Measurements from ENCODE around the gene ACVR1B. TPM values are rescaled to one million over a fixed set of nuclear protein-coding genes. Genes with fewer than 3 reads are reported as not detected.

ACVR1B gene
- total and polyA plus RNA-seq, 9 of the 15 experiments (the other 6 are each of a cell fraction or from before 2014, with no cell fraction given) = 0.97 to 15.1 (median 6.8) TPM

DNA sequence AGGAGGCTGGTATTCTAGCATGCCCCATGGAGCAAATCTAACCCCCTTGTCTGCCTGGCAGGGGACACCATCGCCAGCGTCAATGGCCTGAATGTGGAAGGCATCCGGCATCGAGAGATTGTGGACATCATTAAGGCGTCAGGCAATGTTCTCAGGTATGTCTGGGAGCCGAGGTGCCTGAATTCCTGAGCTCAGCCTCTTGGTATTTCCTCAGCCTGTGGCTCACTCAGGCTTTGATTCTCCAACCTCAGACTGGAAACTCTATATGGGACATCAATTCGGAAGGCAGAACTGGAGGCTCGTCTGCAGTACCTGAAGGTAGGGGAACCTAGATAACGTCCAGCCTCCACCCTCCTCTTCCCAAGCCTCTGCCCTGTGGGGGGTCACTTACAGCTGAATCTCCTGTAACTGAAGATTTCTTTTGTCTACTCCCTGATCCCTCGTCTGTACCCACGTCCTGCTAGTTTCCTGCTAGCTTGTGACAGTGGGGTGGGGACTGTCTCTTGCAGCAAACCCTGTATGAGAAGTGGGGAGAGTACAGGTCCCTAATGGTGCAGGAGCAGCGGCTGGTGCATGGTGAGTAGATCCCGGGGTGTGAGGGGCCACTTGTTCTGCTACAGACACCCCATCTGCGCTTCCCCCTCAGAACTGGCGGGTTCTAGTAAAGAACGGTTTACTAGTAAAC is 62.3 kb downstream of the ACVR1B start:
- POLR2A ChIA-PET = no interaction called here
- Histone ChIP-seq H4K20me1 (replicated peaks; ENCODE audit: control insufficient read depth, insufficient read depth, low read length) (no peaks in the 10 kb centered on the region), H3K4me2 (ENCODE audit: insufficient read depth, low read length) (no peak overlapping the region), H3K9me3 (replicated peaks; ENCODE audit: control insufficient read depth, insufficient read depth, low read depth, low read length) (no peaks in the 10 kb centered on the region), H3K9me1 (ENCODE audit: control insufficient read depth, insufficient read depth, low read length) (no peaks in the 10 kb centered on the region), H3K4me3 (no peak overlapping the region), H3K36me3 (ENCODE audit: control insufficient read depth, insufficient read depth, low read length) (no peaks in the 10 kb centered on the region), H2AFZ (ENCODE audit: low read depth, low read length) (no peak overlapping the region), H3K9ac (ENCODE audit: insufficient read depth in 1 of 2, low read depth in 2 of 2, low read length in 2 of 2) (no peak overlapping the region), H3K4me1 (replicated peaks in 1 of 2; ENCODE audit: control insufficient read depth in 2 of 2, insufficient read depth in 2 of 2, low read length in 2 of 2) (peaks cover 20% of the 10 kb centered on the region in 2 experiments), H3K27me3 (ENCODE audit: control insufficient read depth in 2 of 2, insufficient read depth in 2 of 2, low read length in 2 of 2) (no peaks in the 10 kb centered on the region), H3K27ac (ENCODE audit: extremely low read depth, low read depth, low read length) (no peak overlapping the region), H3K79me2 (ENCODE audit: control insufficient read depth, insufficient read depth, low read length) (no peaks in the 10 kb centered on the region)
- DNase-seq (ENCODE audit: extremely low read depth in 1 of 4, low spot score in 3 of 4) = no peak
- no peak for ATAC-seq
- CTCF ChIA-PET (ENCODE audit: low intra/inter-chr PET ratio) = no interaction called here
- TF ChIP-seq GTF2A2 (tag; IDR thresholded peaks at IDR 0.05) (no peak), ZNF311 (CRISPR knock-in tag; IDR thresholded peaks at IDR 0.05) (no peak), ZC3H11A (IDR thresholded peaks at IDR 0.05; ENCODE audit: low read depth, low read length) (no peak), MECOM (CRISPR knock-in tag; IDR thresholded peaks at IDR 0.05) (no peak)
- TF ChIP-seq, protein P1, sequence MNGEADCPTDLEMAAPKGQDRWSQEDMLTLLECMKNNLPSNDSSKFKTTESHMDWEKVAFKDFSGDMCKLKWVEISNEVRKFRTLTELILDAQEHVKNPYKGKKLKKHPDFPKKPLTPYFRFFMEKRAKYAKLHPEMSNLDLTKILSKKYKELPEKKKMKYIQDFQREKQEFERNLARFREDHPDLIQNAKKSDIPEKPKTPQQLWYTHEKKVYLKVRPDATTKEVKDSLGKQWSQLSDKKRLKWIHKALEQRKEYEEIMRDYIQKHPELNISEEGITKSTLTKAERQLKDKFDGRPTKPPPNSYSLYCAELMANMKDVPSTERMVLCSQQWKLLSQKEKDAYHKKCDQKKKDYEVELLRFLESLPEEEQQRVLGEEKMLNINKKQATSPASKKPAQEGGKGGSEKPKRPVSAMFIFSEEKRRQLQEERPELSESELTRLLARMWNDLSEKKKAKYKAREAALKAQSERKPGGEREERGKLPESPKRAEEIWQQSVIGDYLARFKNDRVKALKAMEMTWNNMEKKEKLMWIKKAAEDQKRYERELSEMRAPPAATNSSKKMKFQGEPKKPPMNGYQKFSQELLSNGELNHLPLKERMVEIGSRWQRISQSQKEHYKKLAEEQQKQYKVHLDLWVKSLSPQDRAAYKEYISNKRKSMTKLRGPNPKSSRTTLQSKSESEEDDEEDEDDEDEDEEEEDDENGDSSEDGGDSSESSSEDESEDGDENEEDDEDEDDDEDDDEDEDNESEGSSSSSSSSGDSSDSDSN (IDR thresholded peaks at IDR 0.05; ENCODE audit: borderline replicate concordance in 1 of 2, low read depth in 2 of 2, low read length in 2 of 2) = no peak
- no peak for FAIRE-seq
- 57% methylated on average over 16 of the region's 16 CpGs for WGBS (ENCODE audit: insufficient coverage, low coverage, missing lambda C conversion rate)
- intact Hi-C loops (cut with micrococcal nuclease) (no loop called here), in situ Hi-C loops (cut with MboI) (loop anchor here (25.0 kb wide), 1 partner anchor 601 kb away; the partner anchor contains the start of gene SLC4A8)
- no TSS peak for BruUV-seq (replicated peaks)
